Cardiac fibroblast (primary cell): ENCODE measurements around the gene DNAJC17.

Experiments
- DNase-seq, 2 donors: peaks; one replicate each; pipeline versions ENCODE4 v3.0.0 to v3.0.0-alpha.2; 2010; ENCODE audit warnings: low read depth in 2 of 2
- H3K4me3 ChIP-seq, 2 donors: replicated peaks in 1 of 2; 1 replicate in 1 of 2; 2 replicates in 1 of 2; pipeline ENCODE4 v1.5.1; 2011; ENCODE audit warnings: low read depth in 2 of 2, low read length in 2 of 2, mild to moderate bottlenecking in 2 of 2, moderate library complexity in 1 of 2
- TF ChIP-seq, protein P1 (sequence below): IDR thresholded peaks from one replicate; pipeline ENCODE4 v1.5.1; 2011; ENCODE audit warnings: low read depth, mild to moderate bottlenecking, low read length, inconsistent platforms

Gene DNAJC17

GRCh38 chr15:40764629-40765103, 42.6 kb downstream of the DNAJC17 start:
- peak in 1 of 2 donors; percentile 20 for DNase-seq
- TF ChIP-seq, protein P1, sequence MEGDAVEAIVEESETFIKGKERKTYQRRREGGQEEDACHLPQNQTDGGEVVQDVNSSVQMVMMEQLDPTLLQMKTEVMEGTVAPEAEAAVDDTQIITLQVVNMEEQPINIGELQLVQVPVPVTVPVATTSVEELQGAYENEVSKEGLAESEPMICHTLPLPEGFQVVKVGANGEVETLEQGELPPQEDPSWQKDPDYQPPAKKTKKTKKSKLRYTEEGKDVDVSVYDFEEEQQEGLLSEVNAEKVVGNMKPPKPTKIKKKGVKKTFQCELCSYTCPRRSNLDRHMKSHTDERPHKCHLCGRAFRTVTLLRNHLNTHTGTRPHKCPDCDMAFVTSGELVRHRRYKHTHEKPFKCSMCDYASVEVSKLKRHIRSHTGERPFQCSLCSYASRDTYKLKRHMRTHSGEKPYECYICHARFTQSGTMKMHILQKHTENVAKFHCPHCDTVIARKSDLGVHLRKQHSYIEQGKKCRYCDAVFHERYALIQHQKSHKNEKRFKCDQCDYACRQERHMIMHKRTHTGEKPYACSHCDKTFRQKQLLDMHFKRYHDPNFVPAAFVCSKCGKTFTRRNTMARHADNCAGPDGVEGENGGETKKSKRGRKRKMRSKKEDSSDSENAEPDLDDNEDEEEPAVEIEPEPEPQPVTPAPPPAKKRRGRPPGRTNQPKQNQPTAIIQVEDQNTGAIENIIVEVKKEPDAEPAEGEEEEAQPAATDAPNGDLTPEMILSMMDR = no peak
- peak overlapping the region; percentile 46 to 59 for H3K4me3 ChIP-seq

- TF ChIP-seq, protein P1 = peak; percentile 14
- DNase-seq = peak; percentile 54 to 74
- peak within 1 kb of the TSS; percentile 46 to 59 for H3K4me3 ChIP-seq
Observed at GRCh38 chr15:40763801-40764628, 43.3 kb downstream of the DNAJC17 start, which contains the start of gene GCHFR. Gene GCHFR, plus strand, starts transcription at chr15:40764068. Its CDS starts 113 bp downstream, at chr15:40764181.

GRCh38 chr15:40762919-40763800, 44.1 kb downstream of the DNAJC17 start:
- peak overlapping the region; percentile 46 to 59 for H3K4me3 ChIP-seq
- DNase-seq = peak; percentile 52 to 62
- TF ChIP-seq, protein P1 = no peak

- TF ChIP-seq, protein P1 = no peak
- DNase-seq = no peak
- no peak overlapping the region for H3K4me3 ChIP-seq
Observed at GRCh38 chr15:40759961-40760360, 47.3 kb downstream of the DNAJC17 start.

DNA sequence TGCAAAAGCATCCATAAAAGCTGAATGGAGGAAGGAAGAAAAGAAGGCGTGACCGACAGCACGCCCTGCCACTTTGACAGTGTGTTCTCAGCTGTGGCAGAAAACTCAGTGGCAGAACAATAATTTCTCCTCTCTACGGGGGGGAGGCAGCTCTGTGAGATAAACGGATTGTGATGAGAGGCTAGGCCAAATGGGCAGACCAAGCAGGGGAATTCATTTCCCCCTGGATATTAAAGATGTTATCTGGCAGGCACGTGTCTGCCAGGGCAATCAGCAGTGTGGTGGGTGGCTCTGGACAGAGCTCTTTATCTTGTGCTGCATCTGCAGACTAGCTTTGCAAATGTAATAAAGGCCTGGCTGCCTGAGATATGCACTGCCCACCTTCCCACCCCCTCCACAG, 50.3 kb downstream of the DNAJC17 start:
- no peak for DNase-seq
- H3K4me3 ChIP-seq = no peak overlapping the region
- TF ChIP-seq, protein P1 = no peak

DNA sequence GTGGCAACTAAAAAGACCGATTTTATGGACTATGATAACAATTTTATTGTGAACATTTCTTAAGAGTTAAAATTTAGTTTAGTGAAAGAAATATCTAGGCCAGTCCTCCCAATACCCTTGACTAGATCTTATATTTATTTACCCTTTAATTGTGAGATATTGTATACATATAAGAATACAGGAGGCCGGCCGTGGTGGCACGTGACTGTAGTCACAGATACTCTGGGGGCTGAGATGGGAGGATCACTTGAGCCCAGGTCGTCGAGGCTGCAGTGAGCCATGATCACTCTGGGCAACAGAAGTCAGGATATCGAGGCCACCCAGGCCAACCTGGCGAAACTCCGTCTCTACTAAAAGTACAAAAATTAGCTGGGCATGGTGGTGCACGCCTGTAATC, 51.5 kb downstream of the DNAJC17 start:
- TF ChIP-seq, protein P1 = no peak
- peak overlapping the region; percentile 94 to 98 for H3K4me3 ChIP-seq

More for the DNA sequence above, 51.5 kb downstream of the DNAJC17 start:
- peak in 1 of 2 donors; percentile 5 for DNase-seq
